Heart left ventricle (tissue), 13 donors: ENCODE measurements around the gene GALNT2.

Experiments
- POLR2A ChIP-seq, 2 donors: fragments of 450-650 bp; IDR thresholded peaks; one replicate each; pipeline ENCODE4 v1.6.1; 2017; ENCODE audit warnings: antibody characterized with exemption in 2 of 2, mild to moderate bottlenecking in 2 of 2, moderate library complexity in 2 of 2
- TF ChIP-seq, protein P1 (sequence below), 12 donors: fragments of 200-600 bp; sonication (generic) in 4 of 12; IDR thresholded peaks; one replicate each; pipeline versions ENCODE4 v1.5.0 to v1.8.0; 2018 to 2022; ENCODE audit warnings: antibody characterized with exemption in 12 of 12, mild to moderate bottlenecking in 5 of 12
- donor health status: ischemic (EF 13 %, LVEDD 7.1; RV severe dilation, severe dysfunction).
- donor health status: DM: no; HTN: yes; CAD: no.
- donor health status: DM: no; HTN: no; CAD: no.
- donor health status: ischemic (EF 25% LVEDD 6.9; RV normal size, moderate dysfunction).
- donor health status: ischemic (EF 25% LVEDD 5.7; RV mildly dilated, moderate dysfunction).
- donor health status: ischemic (EF 35%, LVEDD 5.7; RV mildly dilated, moderate dysfunction).
- donor health status: nonischemic (EF 11% LVEDD 7.7; RV severe dilation, severe dysfunction).
- donor health status: DM: yes; HTN: yes; CAD: no.
- donor health status: PGD.
- donor health status: ischemic (EF 29% LVEDD 5.4; RV normal size, mild dysfunction).
- donor health status: nonischemic (EF 23%, LVEDD 6.1; RV moderate dilation, normal function).

DNA sequence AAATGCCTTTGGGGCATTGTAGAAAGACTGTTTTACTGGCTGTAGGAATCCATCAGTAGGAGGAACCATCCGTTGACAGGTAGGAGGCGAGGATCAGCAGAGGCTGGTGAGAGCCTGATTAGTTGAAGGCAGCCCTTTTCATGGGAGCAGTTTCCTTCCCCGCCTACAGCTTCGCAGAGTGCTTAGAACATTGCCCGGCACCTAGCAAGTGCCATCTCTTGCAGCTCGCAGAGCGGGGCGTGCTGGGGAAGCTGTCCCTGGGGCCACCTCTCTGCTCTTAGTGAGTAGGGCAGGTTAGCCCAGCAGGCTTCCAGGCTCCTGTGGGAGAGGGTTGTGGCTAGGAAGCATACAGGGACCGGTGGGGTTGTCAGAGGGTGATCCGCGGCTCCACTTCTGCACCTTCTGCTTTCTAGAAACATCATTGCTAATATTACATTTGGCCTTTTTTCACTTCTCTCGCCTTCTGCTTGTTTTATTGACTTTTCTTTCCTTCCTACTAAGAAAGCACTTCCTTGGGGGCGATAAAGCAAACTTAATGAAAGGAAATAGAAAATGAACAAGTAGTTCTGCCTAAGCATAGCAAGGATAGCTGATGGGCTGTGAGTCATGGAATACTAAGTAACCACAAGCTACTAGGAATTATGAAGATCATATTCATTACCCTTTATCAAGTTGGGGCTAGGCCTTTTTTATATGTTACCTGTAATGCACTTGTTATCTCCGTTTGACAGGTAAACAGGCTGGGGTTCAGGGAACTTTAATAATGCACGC, 176.7 kb downstream of the GALNT2 start:
- TF ChIP-seq, protein P1, sequence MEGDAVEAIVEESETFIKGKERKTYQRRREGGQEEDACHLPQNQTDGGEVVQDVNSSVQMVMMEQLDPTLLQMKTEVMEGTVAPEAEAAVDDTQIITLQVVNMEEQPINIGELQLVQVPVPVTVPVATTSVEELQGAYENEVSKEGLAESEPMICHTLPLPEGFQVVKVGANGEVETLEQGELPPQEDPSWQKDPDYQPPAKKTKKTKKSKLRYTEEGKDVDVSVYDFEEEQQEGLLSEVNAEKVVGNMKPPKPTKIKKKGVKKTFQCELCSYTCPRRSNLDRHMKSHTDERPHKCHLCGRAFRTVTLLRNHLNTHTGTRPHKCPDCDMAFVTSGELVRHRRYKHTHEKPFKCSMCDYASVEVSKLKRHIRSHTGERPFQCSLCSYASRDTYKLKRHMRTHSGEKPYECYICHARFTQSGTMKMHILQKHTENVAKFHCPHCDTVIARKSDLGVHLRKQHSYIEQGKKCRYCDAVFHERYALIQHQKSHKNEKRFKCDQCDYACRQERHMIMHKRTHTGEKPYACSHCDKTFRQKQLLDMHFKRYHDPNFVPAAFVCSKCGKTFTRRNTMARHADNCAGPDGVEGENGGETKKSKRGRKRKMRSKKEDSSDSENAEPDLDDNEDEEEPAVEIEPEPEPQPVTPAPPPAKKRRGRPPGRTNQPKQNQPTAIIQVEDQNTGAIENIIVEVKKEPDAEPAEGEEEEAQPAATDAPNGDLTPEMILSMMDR (IDR thresholded peaks at IDR 0.05) = no peak
- TF ChIP-seq POLR2A (IDR thresholded peaks at IDR 0.05) = no peak
